Thyroid gland (tissue), 4 donors: ENCODE results near the gene KRT13. TPM values are rescaled to one million over a fixed set of nuclear protein-coding genes. Genes with fewer than 3 reads are reported as not detected.

Experiments
- DNase-seq, 2 donors: peaks; one replicate each; pipeline ENCODE4 v3.0.0-alpha.2; 2019
- H3K27ac ChIP-seq, 3 donors: fragments of 200-600 bp; sonication (generic); 1 replicate in 2 of 3; 2 replicates in 1 of 3; pipeline ENCODE4 v1.5.1; 2016 to 2019; ENCODE audit warnings: mild to moderate bottlenecking in 1 of 3, moderate library complexity in 1 of 3
- H3K27me3 ChIP-seq: fragments of 200-600 bp; sonication (generic); one replicate; pipeline ENCODE4 v1.5.1; 2019
- H3K36me3 ChIP-seq, 2 donors: fragments of 200-600 bp; sonication (generic); one replicate each; pipeline ENCODE4 v1.5.1; 2016 to 2019
- H3K4me1 ChIP-seq, 2 donors: fragments of 200-600 bp; sonication (generic); one replicate each; pipeline ENCODE4 v1.5.1; 2017 to 2019
- H3K4me3 ChIP-seq, 3 donors: fragments of 200-600 bp; sonication (generic); replicated peaks in 1 of 3; 1 replicate in 2 of 3; 2 replicates in 1 of 3; pipeline ENCODE4 v1.5.1; 2016; ENCODE audit warnings: mild to moderate bottlenecking in 1 of 3
- H3K9me3 ChIP-seq: fragments of 200-600 bp; sonication (generic); one replicate; pipeline ENCODE4 v1.5.1; 2017
- POLR2A ChIP-seq, 2 donors: fragments of 450-650 bp; IDR thresholded peaks; one replicate each; pipeline ENCODE4 v1.6.1; 2017; ENCODE audit warnings: antibody characterized with exemption in 2 of 2, mild to moderate bottlenecking in 2 of 2, moderate library complexity in 1 of 2
- whole genome bisulfite sequencing, 2 donors: methylation state at CpG; one replicate each; pipeline ENCODE4 v1.1.5; 2017; 5-methylcytosine and 5-hydroxymethylcytosine counted together
- intact Hi-C: fragments of 100-400 bp; cut with DNase I; formaldehyde crosslinking; loops from one replicate; pipeline ENCODE4 v1.15.1; 2023
- total RNA-seq, 4 donors: library from RNA; depleted of rRNA; stranded (reverse); fragments of >200 nt; gene quantifications; one replicate each; pipeline ENCODE4 v1.2.3, GENCODE V29; 2016
- TF ChIP-seq, protein P1 (sequence below), 6 experiments: fragments of 200-600 bp in 3 of 6; fragments of 450-650 bp in 3 of 6; sonication (generic) in 3 of 6; IDR thresholded peaks; one replicate each; pipeline ENCODE4 v1.5.1; 2016 to 2019; ENCODE audit warnings: antibody characterized with exemption in 6 of 6, mild to moderate bottlenecking in 2 of 6, inconsistent platforms in 1 of 6, moderate library complexity in 1 of 6

Gene KRT13
- total RNA-seq, 4 donors from 2014 or later: 0.83 TPM; not detected in 3

GRCh38 chr17:41504246-41504977 lies 1.0 kb downstream of the KRT13 start:
- 48 to 51% methylated on average over 8 of the region's 8 CpGs for WGBS, 2 donors
- intact Hi-C loops: no loop called here
- no peak overlapping the region for H3K27ac ChIP-seq
- no peak overlapping the region for H3K4me3 ChIP-seq
- TF ChIP-seq, protein P1, sequence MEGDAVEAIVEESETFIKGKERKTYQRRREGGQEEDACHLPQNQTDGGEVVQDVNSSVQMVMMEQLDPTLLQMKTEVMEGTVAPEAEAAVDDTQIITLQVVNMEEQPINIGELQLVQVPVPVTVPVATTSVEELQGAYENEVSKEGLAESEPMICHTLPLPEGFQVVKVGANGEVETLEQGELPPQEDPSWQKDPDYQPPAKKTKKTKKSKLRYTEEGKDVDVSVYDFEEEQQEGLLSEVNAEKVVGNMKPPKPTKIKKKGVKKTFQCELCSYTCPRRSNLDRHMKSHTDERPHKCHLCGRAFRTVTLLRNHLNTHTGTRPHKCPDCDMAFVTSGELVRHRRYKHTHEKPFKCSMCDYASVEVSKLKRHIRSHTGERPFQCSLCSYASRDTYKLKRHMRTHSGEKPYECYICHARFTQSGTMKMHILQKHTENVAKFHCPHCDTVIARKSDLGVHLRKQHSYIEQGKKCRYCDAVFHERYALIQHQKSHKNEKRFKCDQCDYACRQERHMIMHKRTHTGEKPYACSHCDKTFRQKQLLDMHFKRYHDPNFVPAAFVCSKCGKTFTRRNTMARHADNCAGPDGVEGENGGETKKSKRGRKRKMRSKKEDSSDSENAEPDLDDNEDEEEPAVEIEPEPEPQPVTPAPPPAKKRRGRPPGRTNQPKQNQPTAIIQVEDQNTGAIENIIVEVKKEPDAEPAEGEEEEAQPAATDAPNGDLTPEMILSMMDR (IDR thresholded peaks at IDR 0.05): no peak
- no peak for TF ChIP-seq POLR2A (IDR thresholded peaks at IDR 0.05)
- H3K27me3 ChIP-seq: no peaks in the 10 kb centered on the region
- H3K9me3 ChIP-seq: no peaks in the 10 kb centered on the region
- DNase-seq: peak; percentile 37 to 55
- H3K36me3 ChIP-seq: no peaks in the 10 kb centered on the region
- peaks cover 0 to 9% of the 10 kb centered on the region in 2 donors for H3K4me1 ChIP-seq

GRCh38 chr17:41503202-41503601 lies 2.2 kb downstream of the KRT13 start:
- TF ChIP-seq POLR2A (IDR thresholded peaks at IDR 0.05): no peak
- TF ChIP-seq, protein P1 (IDR thresholded peaks at IDR 0.05): no peak
- no peaks in the 10 kb centered on the region for H3K9me3 ChIP-seq
- intact Hi-C loops: no loop called here
- H3K36me3 ChIP-seq: no peaks in the 10 kb centered on the region
- 84 to 87% methylated on average over 9 of the region's 9 CpGs for WGBS, 2 donors
- no peak overlapping the region for H3K4me3 ChIP-seq
- no peak for DNase-seq
- H3K4me1 ChIP-seq: peaks cover 0 to 9% of the 10 kb centered on the region in 2 donors
- H3K27me3 ChIP-seq: no peaks in the 10 kb centered on the region
- no peak overlapping the region for H3K27ac ChIP-seq

- 70% methylated on average over 15 of the region's 15 CpGs for WGBS, 2 donors
- Histone ChIP-seq H3K27me3 (no peaks in the 10 kb centered on the region), H3K27ac (no peak overlapping the region), H3K36me3 (no peaks in the 10 kb centered on the region), H3K4me3 (no peak overlapping the region), H3K4me1 (peaks cover 0 to 4% of the 10 kb centered on the region in 2 donors), H3K9me3 (no peaks in the 10 kb centered on the region)
- TF ChIP-seq, protein P1 (IDR thresholded peaks at IDR 0.05): no peak
- TF ChIP-seq POLR2A (IDR thresholded peaks at IDR 0.05): no peak
- intact Hi-C loops: no loop called here
- no peak for DNase-seq
Measured at GRCh38 chr17:41500131-41500911, 5.1 kb downstream of the KRT13 start.

DNA sequence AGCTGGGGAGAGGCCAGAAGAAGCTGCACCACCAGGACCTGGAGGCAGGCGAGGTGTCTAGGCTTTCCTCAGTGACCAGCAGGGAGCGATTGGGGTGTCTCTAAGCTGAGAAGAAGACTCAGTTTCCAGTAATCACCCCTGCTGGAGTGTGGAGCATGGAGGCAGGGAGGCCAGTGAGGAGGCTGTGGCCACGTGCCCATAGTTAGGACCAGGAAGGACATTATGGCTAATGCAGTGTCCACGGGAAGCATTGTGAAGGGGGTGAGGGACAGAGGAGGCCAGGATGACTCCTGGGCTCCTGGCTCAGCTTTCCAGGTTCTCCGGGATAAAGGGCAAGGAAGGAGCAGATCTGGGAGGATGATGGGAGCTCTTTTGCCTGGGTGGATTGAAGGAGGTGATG lies 5.7 kb downstream of the KRT13 start:
- TF ChIP-seq, protein P1 (IDR thresholded peaks at IDR 0.05): no peak
- TF ChIP-seq POLR2A (IDR thresholded peaks at IDR 0.05): no peak
- no peak overlapping the region for H3K4me3 ChIP-seq
- H3K36me3 ChIP-seq: no peaks in the 10 kb centered on the region
- H3K4me1 ChIP-seq: peaks cover 0 to 4% of the 10 kb centered on the region in 2 donors
- intact Hi-C loops: no loop called here
- no peaks in the 10 kb centered on the region for H3K9me3 ChIP-seq
- DNase-seq: no peak
- WGBS, 2 donors: 90 to 94% methylated on average over 5 of the region's 5 CpGs
- H3K27me3 ChIP-seq: no peaks in the 10 kb centered on the region
- no peak overlapping the region for H3K27ac ChIP-seq

DNA sequence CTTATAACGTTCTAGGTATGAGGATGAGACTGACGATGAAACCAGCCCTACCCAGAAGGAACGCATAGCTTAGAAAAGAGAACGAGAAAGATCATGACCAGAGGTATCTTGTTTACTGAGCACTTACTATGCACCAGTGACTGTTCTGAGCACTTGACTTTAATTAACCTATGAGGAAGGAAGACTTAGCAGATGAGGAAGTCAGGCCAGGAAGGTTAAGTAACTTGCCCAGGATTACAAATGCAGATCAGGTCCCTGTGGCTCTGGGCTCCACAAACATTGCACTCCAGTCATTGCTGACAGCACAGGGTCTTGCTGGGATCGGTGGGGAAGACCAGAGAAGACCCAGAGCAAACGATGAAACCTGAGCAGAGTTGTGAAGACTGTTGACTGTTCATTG lies 7.1 kb downstream of the KRT13 start:
- no peak for DNase-seq
- no peak for TF ChIP-seq POLR2A (IDR thresholded peaks at IDR 0.05)
- TF ChIP-seq, protein P1 (IDR thresholded peaks at IDR 0.05): no peak
- 62 to 77% methylated on average over 6 of the region's 6 CpGs for WGBS, 2 donors
- no peaks in the 10 kb centered on the region for H3K9me3 ChIP-seq
- H3K4me1 ChIP-seq: peaks cover 0 to 2% of the 10 kb centered on the region in 2 donors
- no peaks in the 10 kb centered on the region for H3K27me3 ChIP-seq
- no peak overlapping the region for H3K27ac ChIP-seq
- H3K4me3 ChIP-seq: no peak overlapping the region
- H3K36me3 ChIP-seq: no peaks in the 10 kb centered on the region
- intact Hi-C loops: no loop called here
